Right forelimb (tissue), 1 donor: ENCODE results near the gene FRY.

Experiments used
- DNase-seq: peaks from one replicate; pipeline ENCODE4 v3.0.0-alpha.2; 2018

FRY gene

GRCh38 chr13:32017474-32017873 is 14.1 kb upstream of the FRY start:
- DNase-seq: no peak

- peak; percentile 62 for DNase-seq
These were observed 11.9 kb upstream of the FRY start for GRCh38 chr13:32019612-32020233.

GRCh38 chr13:32021785-32022184 is 9.8 kb upstream of the FRY start:
- DNase-seq: no peak

GRCh38 chr13:32022311-32022710 is 9.3 kb upstream of the FRY start:
- no peak for DNase-seq

- no peak for DNase-seq
These were observed 8.5 kb upstream of the FRY start for GRCh38 chr13:32023096-32023495.

GRCh38 chr13:32023698-32024097 is 7.9 kb upstream of the FRY start:
- DNase-seq: no peak

GRCh38 chr13:32024750-32025149 is 6.8 kb upstream of the FRY start:
- no peak for DNase-seq

- no peak for DNase-seq
These were observed 5.8 kb upstream of the FRY start for GRCh38 chr13:32025730-32026129.

GRCh38 chr13:32026623-32027022 is 5.0 kb upstream of the FRY start:
- no peak for DNase-seq

GRCh38 chr13:32028711-32029110 is 2.9 kb upstream of the FRY start:
- no peak for DNase-seq

GRCh38 chr13:32029684-32030083 is 1.9 kb upstream of the FRY start:
- no peak for DNase-seq

GRCh38 chr13:32031815-32032370 is 319 bp downstream of the FRY start:
- DNase-seq: no peak

GRCh38 chr13:32032759-32033158 is 1.2 kb downstream of the FRY start:
- no peak for DNase-seq

- no peak for DNase-seq
These were observed 2.2 kb downstream of the FRY start for GRCh38 chr13:32033744-32034143.

GRCh38 chr13:32035716-32036115 is 4.1 kb downstream of the FRY start:
- DNase-seq: no peak

GRCh38 chr13:32036126-32036695 is 4.6 kb downstream of the FRY start:
- DNase-seq: no peak

GRCh38 chr13:32036757-32037156 is 5.2 kb downstream of the FRY start:
- DNase-seq: no peak

- DNase-seq: no peak
These were observed 5.9 kb downstream of the FRY start for GRCh38 chr13:32037471-32037870.

GRCh38 chr13:32038343-32038742 is 6.8 kb downstream of the FRY start:
- no peak for DNase-seq

GRCh38 chr13:32039056-32039455 is 7.5 kb downstream of the FRY start:
- no peak for DNase-seq

GRCh38 chr13:32039528-32039927 is 8.0 kb downstream of the FRY start:
- no peak for DNase-seq

GRCh38 chr13:32040052-32040642 is 8.6 kb downstream of the FRY start:
- no peak for DNase-seq

- DNase-seq: no peak
These were observed 9.1 kb downstream of the FRY start for GRCh38 chr13:32040689-32041088.

GRCh38 chr13:32041429-32041828 is 9.9 kb downstream of the FRY start:
- DNase-seq: no peak

- no peak for DNase-seq
These were observed 11.0 kb downstream of the FRY start for GRCh38 chr13:32042551-32042950.
